Measurements from ENCODE around the gene ZMAT2. TPM values are rescaled to one million over a fixed set of nuclear protein-coding genes. Genes with fewer than 3 reads are reported as not detected.
A peak's percentile ranks its signal among the peaks of the same experiment; 100 is the strongest.

The ZMAT2 gene
- total and polyA plus RNA-seq, 10 of the 15 experiments (the other 5 are each of a cell fraction or from before 2014, with no cell fraction given), result 28.1 to 102 (median 42.9) TPM

DNA sequence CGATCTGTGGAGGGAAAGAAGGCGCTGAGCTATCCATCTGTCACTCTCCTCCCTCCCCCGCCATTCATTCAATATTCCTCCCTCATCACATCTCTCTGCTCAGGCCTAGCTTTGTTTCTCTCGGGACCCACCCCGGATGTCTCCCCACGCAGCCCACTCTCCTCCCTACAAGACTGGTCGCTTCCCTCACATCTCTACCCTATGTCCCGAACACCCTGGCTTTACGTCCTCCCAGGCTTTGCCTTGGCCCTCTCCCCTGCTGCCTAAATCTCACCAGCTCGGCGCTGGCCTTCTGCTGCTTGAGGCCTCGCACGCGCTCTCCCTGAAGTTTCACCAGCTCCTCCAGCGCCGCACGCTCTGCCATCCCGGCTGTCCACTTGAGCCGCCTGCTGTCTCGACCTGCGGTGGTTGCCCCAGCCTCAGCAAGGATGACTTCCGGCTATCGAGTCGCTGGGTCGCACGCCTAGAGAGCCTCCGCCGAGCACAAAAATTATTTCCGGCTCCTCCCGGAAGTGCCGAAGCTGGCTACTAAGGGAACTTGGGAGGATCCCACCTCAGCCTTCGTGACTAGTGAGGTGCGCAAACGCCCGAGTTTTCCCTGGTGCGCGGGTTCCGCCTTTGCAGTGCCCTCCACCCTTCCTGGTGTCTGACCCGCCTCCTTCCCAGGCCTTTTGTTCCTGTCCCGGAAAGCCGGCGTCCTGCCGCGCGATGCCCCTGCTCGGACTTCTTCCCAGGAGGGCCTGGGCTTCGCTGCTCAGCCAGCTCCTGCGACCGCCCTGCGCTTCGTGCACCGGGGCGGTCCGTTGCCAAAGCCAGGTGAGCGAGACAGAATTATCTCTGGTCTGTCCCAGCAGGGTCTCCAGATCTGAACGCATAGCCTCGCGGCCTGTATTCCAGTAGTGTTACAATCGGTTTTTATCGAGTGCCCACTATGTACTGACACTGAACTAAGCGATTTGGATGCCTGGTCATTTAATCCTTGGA is 9.0 kb upstream of the ZMAT2 start, which contains the start of the genes HARS1 and HARS2 (continued):
- no peak for TF ChIP-seq NR2F1 (conservative IDR thresholded peaks at IDR 0.05)
- TF ChIP-seq ZBED1 (IDR thresholded peaks at IDR 0.05; ENCODE audit: borderline replicate concordance), result peak; percentile 18; the same call in 1 of the 2 replicates
- TF ChIP-seq SIN3A (IDR thresholded peaks at IDR 0.05; ENCODE audit: low read depth, low read length), result peak; percentile 30; the same call in 1 of the 2 replicates
- TF ChIP-seq, protein P1, sequence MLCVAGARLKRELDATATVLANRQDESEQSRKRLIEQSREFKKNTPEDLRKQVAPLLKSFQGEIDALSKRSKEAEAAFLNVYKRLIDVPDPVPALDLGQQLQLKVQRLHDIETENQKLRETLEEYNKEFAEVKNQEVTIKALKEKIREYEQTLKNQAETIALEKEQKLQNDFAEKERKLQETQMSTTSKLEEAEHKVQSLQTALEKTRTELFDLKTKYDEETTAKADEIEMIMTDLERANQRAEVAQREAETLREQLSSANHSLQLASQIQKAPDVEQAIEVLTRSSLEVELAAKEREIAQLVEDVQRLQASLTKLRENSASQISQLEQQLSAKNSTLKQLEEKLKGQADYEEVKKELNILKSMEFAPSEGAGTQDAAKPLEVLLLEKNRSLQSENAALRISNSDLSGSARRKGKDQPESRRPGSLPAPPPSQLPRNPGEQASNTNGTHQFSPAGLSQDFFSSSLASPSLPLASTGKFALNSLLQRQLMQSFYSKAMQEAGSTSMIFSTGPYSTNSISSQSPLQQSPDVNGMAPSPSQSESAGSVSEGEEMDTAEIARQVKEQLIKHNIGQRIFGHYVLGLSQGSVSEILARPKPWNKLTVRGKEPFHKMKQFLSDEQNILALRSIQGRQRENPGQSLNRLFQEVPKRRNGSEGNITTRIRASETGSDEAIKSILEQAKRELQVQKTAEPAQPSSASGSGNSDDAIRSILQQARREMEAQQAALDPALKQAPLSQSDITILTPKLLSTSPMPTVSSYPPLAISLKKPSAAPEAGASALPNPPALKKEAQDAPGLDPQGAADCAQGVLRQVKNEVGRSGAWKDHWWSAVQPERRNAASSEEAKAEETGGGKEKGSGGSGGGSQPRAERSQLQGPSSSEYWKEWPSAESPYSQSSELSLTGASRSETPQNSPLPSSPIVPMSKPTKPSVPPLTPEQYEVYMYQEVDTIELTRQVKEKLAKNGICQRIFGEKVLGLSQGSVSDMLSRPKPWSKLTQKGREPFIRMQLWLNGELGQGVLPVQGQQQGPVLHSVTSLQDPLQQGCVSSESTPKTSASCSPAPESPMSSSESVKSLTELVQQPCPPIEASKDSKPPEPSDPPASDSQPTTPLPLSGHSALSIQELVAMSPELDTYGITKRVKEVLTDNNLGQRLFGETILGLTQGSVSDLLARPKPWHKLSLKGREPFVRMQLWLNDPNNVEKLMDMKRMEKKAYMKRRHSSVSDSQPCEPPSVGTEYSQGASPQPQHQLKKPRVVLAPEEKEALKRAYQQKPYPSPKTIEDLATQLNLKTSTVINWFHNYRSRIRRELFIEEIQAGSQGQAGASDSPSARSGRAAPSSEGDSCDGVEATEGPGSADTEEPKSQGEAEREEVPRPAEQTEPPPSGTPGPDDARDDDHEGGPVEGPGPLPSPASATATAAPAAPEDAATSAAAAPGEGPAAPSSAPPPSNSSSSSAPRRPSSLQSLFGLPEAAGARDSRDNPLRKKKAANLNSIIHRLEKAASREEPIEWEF (IDR thresholded peaks at IDR 0.05; ENCODE audit: insufficient replicate concordance, low read depth, low read length), result no peak
- TF ChIP-seq GATAD2B (conservative IDR thresholded peaks at IDR 0.05; ENCODE audit: low read depth), result peak; percentile 80; the same call in 1 of the 2 replicates
- TF ChIP-seq, protein P2, sequence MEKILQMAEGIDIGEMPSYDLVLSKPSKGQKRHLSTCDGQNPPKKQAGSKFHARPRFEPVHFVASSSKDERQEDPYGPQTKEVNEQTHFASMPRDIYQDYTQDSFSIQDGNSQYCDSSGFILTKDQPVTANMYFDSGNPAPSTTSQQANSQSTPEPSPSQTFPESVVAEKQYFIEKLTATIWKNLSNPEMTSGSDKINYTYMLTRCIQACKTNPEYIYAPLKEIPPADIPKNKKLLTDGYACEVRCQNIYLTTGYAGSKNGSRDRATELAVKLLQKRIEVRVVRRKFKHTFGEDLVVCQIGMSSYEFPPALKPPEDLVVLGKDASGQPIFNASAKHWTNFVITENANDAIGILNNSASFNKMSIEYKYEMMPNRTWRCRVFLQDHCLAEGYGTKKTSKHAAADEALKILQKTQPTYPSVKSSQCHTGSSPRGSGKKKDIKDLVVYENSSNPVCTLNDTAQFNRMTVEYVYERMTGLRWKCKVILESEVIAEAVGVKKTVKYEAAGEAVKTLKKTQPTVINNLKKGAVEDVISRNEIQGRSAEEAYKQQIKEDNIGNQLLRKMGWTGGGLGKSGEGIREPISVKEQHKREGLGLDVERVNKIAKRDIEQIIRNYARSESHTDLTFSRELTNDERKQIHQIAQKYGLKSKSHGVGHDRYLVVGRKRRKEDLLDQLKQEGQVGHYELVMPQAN (conservative IDR thresholded peaks at IDR 0.05), result peak; percentile 74
- no peak for TF ChIP-seq KDM1A (IDR thresholded peaks at IDR 0.05; ENCODE audit: borderline replicate concordance)
- no peak for TF ChIP-seq NR2C2 (IDR thresholded peaks at IDR 0.05; ENCODE audit: borderline replicate concordance, control insufficient read depth, insufficient read length, low read depth)
- TF ChIP-seq ZZZ3 (IDR thresholded peaks at IDR 0.05; ENCODE audit: control insufficient read depth, insufficient read length, low read depth), result no peak
- peak; percentile 69; the same call in 1 of the 2 replicates for TF ChIP-seq CREB1 (IDR thresholded peaks at IDR 0.05; ENCODE audit: low read depth)
- TF ChIP-seq ASH2L (IDR thresholded peaks at IDR 0.05; ENCODE audit: borderline replicate concordance, low read depth), result no peak
- peak; percentile 61 for TF ChIP-seq RUNX3 (IDR thresholded peaks at IDR 0.05; ENCODE audit: low read length)
- 0 out of 2 replicates have a peak, but pooled peaks have one; percentile 19 for TF ChIP-seq STAT1 (conservative IDR thresholded peaks at IDR 0.05)
- TF ChIP-seq, protein P3, sequence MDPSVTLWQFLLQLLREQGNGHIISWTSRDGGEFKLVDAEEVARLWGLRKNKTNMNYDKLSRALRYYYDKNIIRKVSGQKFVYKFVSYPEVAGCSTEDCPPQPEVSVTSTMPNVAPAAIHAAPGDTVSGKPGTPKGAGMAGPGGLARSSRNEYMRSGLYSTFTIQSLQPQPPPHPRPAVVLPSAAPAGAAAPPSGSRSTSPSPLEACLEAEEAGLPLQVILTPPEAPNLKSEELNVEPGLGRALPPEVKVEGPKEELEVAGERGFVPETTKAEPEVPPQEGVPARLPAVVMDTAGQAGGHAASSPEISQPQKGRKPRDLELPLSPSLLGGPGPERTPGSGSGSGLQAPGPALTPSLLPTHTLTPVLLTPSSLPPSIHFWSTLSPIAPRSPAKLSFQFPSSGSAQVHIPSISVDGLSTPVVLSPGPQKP (IDR thresholded peaks at IDR 0.05; ENCODE audit: low read depth, low read length), result peak; percentile 93
- peak; percentile 40 to 57; a peak in 1 of 4 replicates for TF ChIP-seq IKZF2 (IDR thresholded peaks at IDR 0.05)
- TF ChIP-seq CHD2 (IDR thresholded peaks at IDR 0.05; ENCODE audit: borderline replicate concordance, low read depth, low read length), result no peak
- peak; percentile 14; the same call in 1 of the 2 replicates for TF ChIP-seq SPI1 (IDR thresholded peaks at IDR 0.05; ENCODE audit: borderline replicate concordance, insufficient read depth, low read depth, low read length)
- TF ChIP-seq ATF7 (IDR thresholded peaks at IDR 0.05; ENCODE audit: low read depth), result peak; percentile 10; the same call in 1 of the 2 replicates
- TF ChIP-seq FOXK2 (IDR thresholded peaks at IDR 0.05), result peak; percentile 20; the same call in 1 of the 2 replicates
- TF ChIP-seq TBL1XR1 (IDR thresholded peaks at IDR 0.05; ENCODE audit: low read depth, low read length), result peak; percentile 31; the same call in 1 of the 2 replicates
- TF ChIP-seq MTA2 (IDR thresholded peaks at IDR 0.05; ENCODE audit: low read depth), result peak; percentile 35; the same call in 1 of the 2 replicates
- TF ChIP-seq SREBF1 (IDR thresholded peaks at IDR 0.05; ENCODE audit: low read length), result no peak
